ENCODE results near the gene STX7.

DNA sequence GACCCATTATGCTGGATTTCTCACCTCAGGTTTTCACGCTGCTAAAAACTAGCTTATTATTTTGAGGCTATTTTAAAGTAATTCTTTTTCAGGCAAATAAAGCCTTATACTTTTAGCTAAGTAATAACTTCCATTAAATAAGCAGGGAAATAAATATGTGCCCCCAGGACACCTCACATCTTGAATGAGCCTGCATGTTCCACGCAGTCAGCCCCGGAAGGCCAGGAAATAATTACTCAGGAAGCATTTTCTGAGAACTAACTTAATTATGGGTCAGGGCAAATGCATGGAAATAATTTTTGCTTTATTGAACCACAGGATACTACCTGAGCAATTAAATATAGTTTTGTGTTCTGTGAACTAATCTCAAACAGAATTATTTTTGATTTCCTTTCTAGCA is 41.1 kb downstream of the STX7 start:
- TF ChIP-seq, protein P1, sequence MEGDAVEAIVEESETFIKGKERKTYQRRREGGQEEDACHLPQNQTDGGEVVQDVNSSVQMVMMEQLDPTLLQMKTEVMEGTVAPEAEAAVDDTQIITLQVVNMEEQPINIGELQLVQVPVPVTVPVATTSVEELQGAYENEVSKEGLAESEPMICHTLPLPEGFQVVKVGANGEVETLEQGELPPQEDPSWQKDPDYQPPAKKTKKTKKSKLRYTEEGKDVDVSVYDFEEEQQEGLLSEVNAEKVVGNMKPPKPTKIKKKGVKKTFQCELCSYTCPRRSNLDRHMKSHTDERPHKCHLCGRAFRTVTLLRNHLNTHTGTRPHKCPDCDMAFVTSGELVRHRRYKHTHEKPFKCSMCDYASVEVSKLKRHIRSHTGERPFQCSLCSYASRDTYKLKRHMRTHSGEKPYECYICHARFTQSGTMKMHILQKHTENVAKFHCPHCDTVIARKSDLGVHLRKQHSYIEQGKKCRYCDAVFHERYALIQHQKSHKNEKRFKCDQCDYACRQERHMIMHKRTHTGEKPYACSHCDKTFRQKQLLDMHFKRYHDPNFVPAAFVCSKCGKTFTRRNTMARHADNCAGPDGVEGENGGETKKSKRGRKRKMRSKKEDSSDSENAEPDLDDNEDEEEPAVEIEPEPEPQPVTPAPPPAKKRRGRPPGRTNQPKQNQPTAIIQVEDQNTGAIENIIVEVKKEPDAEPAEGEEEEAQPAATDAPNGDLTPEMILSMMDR (IDR thresholded peaks at IDR 0.05), result no peak
- no peak for TF ChIP-seq POLR2A (IDR thresholded peaks at IDR 0.05)
